Measurements from ENCODE around the gene OR6Y1. TPM values are rescaled to one million over a fixed set of nuclear protein-coding genes. Genes with fewer than 3 reads are reported as not detected.
A peak's percentile ranks its signal among the peaks of the same experiment; 100 is the strongest.

The OR6Y1 gene
- total RNA-seq, 1 donor: not detected

GRCh38 chr1:158534496-158534895 lies 19.7 kb downstream of the OR6Y1 start:
- TF ChIP-seq CTCF (IDR thresholded peaks at IDR 0.05; ENCODE audit: insufficient read depth, low read depth, low read length): no peak
- H3K4me3 ChIP-seq (ENCODE audit: low read depth, low read length): no peak overlapping the region
- DNase-seq (ENCODE audit: low read depth): no peak

GRCh38 chr1:158527190-158527815 lies 26.9 kb downstream of the OR6Y1 start:
- TF ChIP-seq CTCF (IDR thresholded peaks at IDR 0.05; ENCODE audit: insufficient read depth, low read depth, low read length): peak; percentile 68
- no peak overlapping the region for H3K4me3 ChIP-seq (ENCODE audit: low read depth, low read length)
- DNase-seq (ENCODE audit: low read depth): peak; percentile 63

GRCh38 chr1:158521666-158522058 lies 32.5 kb downstream of the OR6Y1 start:
- no peak for TF ChIP-seq CTCF (IDR thresholded peaks at IDR 0.05; ENCODE audit: insufficient read depth, low read depth, low read length)
- no peak overlapping the region for H3K4me3 ChIP-seq (ENCODE audit: low read depth, low read length)
- no peak for DNase-seq (ENCODE audit: low read depth)

GRCh38 chr1:158520955-158521665 lies 33.1 kb downstream of the OR6Y1 start:
- DNase-seq (ENCODE audit: low read depth): no peak
- no peak for TF ChIP-seq CTCF (IDR thresholded peaks at IDR 0.05; ENCODE audit: insufficient read depth, low read depth, low read length)
- H3K4me3 ChIP-seq (ENCODE audit: low read depth, low read length): no peak overlapping the region

- DNase-seq (ENCODE audit: low read depth): no peak
Measured at GRCh38 chr1:158520021-158520420, 34.2 kb downstream of the OR6Y1 start.

GRCh38 chr1:158516966-158517365 lies 37.2 kb downstream of the OR6Y1 start:
- H3K4me3 ChIP-seq (ENCODE audit: low read depth, low read length): no peak overlapping the region
- no peak for DNase-seq (ENCODE audit: low read depth)
- no peak for TF ChIP-seq CTCF (IDR thresholded peaks at IDR 0.05; ENCODE audit: insufficient read depth, low read depth, low read length)

More at GRCh38 chr1:158520021-158520420, 34.2 kb downstream of the OR6Y1 start:
- no peak overlapping the region for H3K4me3 ChIP-seq (ENCODE audit: low read depth, low read length)
- no peak for TF ChIP-seq CTCF (IDR thresholded peaks at IDR 0.05; ENCODE audit: insufficient read depth, low read depth, low read length)

Measured in fibroblast of villous mesenchyme (primary cell).